Neutrophil (primary cell): ENCODE measurements around the gene USP6NL.

ENCODE experiments used
- H3K27ac ChIP-seq: fragments of 200-600 bp; sonication (generic); 2 replicates; pipeline ENCODE4 v1.5.1; 2016; ENCODE audit warnings: mild to moderate bottlenecking, moderate library complexity
- H3K27me3 ChIP-seq: fragments of 200-600 bp; sonication (generic); 2 replicates; pipeline ENCODE4 v1.6.0; 2016; ENCODE audit warnings: mild to moderate bottlenecking
- H3K36me3 ChIP-seq: fragments of 200-600 bp; sonication (generic); 2 replicates; pipeline ENCODE4 v1.5.1; 2017
- H3K4me1 ChIP-seq, 2 experiments: fragments of 200-600 bp in 1 of 2; sonication (generic) in 1 of 2; 1 replicate in 1 of 2; 2 replicates in 1 of 2; pipeline versions ENCODE4 v1.5.1 to v1.6.1; 2013 to 2016; ENCODE audit warnings: low read depth in 1 of 2, low read length in 1 of 2, mild to moderate bottlenecking in 1 of 2, moderate library complexity in 1 of 2; ENCODE audit not compliant: control insufficient read depth in 1 of 2, insufficient read depth in 1 of 2
- H3K4me3 ChIP-seq, 2 experiments: fragments of 200-600 bp in 1 of 2; sonication (generic) in 1 of 2; 1 replicate in 1 of 2; 2 replicates in 1 of 2; pipeline ENCODE4 v1.5.1; 2013 to 2016; ENCODE audit warnings: low read depth in 1 of 2, low read length in 1 of 2, mild to moderate bottlenecking in 1 of 2, moderate library complexity in 1 of 2
- H3K9me3 ChIP-seq: fragments of 200-600 bp; sonication (generic); 2 replicates; pipeline ENCODE4 v1.5.1; 2016
- CTCF ChIP-seq: fragments of 200-600 bp; sonication (generic); IDR thresholded peaks from 2 replicates; pipeline ENCODE4 v1.5.1; 2016; ENCODE audit warnings: antibody characterized with exemption

USP6NL gene

GRCh38 chr10:11435581-11435981, 175.9 kb downstream of the USP6NL start:
- Histone ChIP-seq H3K27ac (no peak overlapping the region), H3K9me3 (no peaks in the 10 kb centered on the region), H3K4me1 (no peaks in the 10 kb centered on the region), H3K4me3 (no peak overlapping the region), H3K27me3 (peaks cover 13% of the 10 kb centered on the region), H3K36me3 (no peaks in the 10 kb centered on the region)
- no peak for TF ChIP-seq CTCF

GRCh38 chr10:11434324-11434723, 177.1 kb downstream of the USP6NL start:
- no peak for TF ChIP-seq CTCF
- no peaks in the 10 kb centered on the region for H3K4me1 ChIP-seq
- H3K36me3 ChIP-seq, result no peaks in the 10 kb centered on the region
- peaks cover 6% of the 10 kb centered on the region for H3K27me3 ChIP-seq
- H3K9me3 ChIP-seq, result no peaks in the 10 kb centered on the region
- H3K27ac ChIP-seq, result no peak overlapping the region
- no peak overlapping the region for H3K4me3 ChIP-seq

GRCh38 chr10:11433657-11434056, 177.8 kb downstream of the USP6NL start:
- no peaks in the 10 kb centered on the region for H3K4me1 ChIP-seq
- no peak for TF ChIP-seq CTCF
- H3K4me3 ChIP-seq, result no peak overlapping the region
- H3K27me3 ChIP-seq, result peaks cover 6% of the 10 kb centered on the region
- H3K27ac ChIP-seq, result no peak overlapping the region
- no peaks in the 10 kb centered on the region for H3K36me3 ChIP-seq
- H3K9me3 ChIP-seq, result no peaks in the 10 kb centered on the region

- no peak for TF ChIP-seq CTCF
- Histone ChIP-seq H3K27me3 (peaks cover 6% of the 10 kb centered on the region), H3K36me3 (no peaks in the 10 kb centered on the region), H3K4me3 (no peak overlapping the region), H3K27ac (no peak overlapping the region), H3K4me1 (no peaks in the 10 kb centered on the region), H3K9me3 (no peaks in the 10 kb centered on the region)
These were observed 180.3 kb downstream of the USP6NL start for GRCh38 chr10:11431216-11431555.

- Histone ChIP-seq H3K9me3 (no peaks in the 10 kb centered on the region), H3K27ac (no peak overlapping the region), H3K36me3 (no peaks in the 10 kb centered on the region), H3K4me1 (peaks cover 0 to 4% of the 10 kb centered on the region in 2 experiments), H3K27me3 (peaks cover 6% of the 10 kb centered on the region), H3K4me3 (no peak overlapping the region)
- TF ChIP-seq CTCF, result no peak
These were observed 180.8 kb downstream of the USP6NL start for GRCh38 chr10:11430421-11431215.
